HG03432 (cell line): ENCODE data around the gene TUBB4B.

Experiments used
- ATAC-seq: cut with Tn5 transposase; IDR thresholded peaks from one replicate; pipeline ENCODE4 v1.9.1; 2021; ENCODE audit warnings: mild to moderate bottlenecking, moderate library complexity; ENCODE audit not compliant: unreplicated experiment

The TUBB4B gene

GRCh38 chr9:137240841-137241489, at the start of gene TUBB4B:
TSS of gene TUBB4B (plus strand) at chr9:137241287. CDS start at chr9:137241361, 74 bp downstream.
- ATAC-seq = peak; percentile 61

- ATAC-seq = no peak
Measured at GRCh38 chr9:137191691-137192447, 49.2 kb upstream of the TUBB4B start.

DNA sequence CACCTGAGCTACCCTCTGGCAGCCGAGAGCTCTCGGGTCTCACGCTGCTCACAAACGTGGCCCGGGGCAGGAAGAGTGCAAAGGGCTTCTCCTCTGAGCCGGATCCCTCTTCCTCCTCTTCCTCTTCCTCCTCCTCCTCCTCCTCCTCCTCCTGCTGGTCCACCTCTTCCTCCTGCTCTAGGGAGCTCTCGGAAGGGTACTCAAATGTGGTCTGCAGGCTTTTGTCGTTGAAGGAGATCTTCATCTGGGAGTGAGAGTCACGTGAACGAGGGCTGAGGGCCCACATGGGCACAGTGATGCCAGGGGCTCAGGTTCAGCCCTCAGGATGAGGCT, 48.7 kb upstream of the TUBB4B start:
- ATAC-seq = no peak

DNA sequence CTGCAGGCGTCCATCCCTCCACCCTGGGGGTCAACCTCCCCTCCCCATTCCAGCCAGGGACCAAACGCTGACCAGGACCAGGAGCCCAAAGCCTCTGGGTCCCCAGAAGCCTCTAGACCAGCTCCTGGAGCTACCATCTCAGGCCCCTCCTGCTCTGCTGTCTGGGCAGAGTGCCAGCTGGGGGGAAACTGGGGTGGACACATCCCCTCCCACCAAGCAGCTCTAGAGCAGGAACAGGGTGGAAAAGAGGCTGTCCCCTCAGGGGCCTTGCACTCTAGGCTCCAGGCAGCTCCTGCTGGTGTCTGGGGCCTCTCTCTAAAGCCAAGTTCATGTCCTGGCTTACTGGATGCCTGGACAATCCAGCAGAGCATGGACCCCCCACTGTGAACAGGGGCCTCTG, 48.2 kb upstream of the TUBB4B start:
- no peak for ATAC-seq

DNA sequence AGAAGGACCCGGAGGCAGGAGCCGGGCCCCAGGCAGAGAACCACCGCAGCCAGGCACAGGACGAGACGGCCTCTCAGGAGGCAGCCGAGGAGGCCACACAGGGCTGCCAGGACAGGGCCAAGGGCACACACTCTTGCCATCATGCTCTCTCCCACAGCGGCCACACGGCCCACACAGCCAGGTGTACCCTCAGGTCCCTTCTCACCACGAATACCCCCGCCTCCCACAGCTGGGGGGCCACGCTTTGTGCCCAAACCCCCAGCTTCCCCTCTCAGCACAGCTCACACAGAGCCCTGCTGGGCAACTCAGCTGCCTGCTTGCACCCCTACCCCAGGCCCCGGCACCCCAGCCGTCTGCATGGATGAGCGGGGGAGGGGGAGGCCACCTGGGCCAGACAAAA, 47.3 kb upstream of the TUBB4B start:
- no peak for ATAC-seq

DNA sequence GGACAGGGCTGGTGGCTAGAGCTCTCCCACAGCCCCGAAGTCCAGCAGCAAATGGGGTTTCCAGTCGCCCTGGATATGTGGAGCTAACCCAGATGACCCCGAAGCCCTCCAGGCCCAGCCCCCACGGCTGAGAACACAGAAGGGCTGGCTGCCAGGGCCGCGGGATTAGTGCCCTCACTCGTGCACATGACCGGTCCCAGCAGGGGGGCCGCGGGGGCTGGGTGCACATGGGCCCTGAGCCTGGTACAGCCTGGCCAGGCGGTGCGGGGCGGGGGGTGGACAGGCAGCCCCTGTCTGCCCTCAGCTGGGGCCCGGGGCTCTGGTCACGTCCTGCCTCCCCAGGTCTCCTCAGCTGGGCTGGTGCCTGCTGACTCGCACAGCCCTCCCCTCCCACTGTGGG, 46.7 kb upstream of the TUBB4B start:
- ATAC-seq = no peak

- ATAC-seq = no peak
Measured at GRCh38 chr9:137194909-137195308, 46.2 kb upstream of the TUBB4B start.

DNA sequence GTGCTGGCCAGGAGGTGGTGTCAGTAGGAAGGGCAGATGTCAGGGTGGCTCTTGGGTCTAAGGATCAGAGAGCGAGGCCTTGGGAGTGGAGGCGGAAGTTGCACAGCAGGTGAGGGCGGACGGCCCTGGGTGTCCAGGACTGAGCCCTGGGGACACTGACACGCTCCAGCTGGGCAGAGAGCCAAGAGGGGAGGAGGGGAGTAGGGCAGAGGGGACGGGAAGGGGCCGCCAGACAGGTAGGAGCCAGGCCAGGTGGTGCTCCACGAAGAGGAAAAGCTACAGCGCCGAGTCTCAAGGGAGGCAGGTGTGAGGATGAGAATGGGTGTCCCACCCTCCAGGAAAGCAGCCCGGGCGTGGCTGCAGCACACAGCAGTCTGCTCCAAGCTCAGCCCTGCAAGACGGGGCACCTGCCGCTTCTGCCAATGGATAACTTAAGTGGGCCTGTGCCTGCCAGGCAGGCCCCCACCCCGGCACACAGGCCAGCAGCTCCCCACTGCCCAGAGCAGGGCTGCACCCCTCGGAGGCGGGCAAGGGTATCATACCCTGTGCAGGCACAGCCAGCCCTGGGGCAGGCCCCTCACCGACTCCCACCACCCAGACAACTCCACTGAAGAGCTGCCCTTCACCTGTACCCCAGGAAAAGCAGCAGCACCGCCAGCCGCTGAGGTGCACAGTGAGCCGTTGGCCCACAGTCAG, 45.4 kb upstream of the TUBB4B start:
- ATAC-seq = no peak

DNA sequence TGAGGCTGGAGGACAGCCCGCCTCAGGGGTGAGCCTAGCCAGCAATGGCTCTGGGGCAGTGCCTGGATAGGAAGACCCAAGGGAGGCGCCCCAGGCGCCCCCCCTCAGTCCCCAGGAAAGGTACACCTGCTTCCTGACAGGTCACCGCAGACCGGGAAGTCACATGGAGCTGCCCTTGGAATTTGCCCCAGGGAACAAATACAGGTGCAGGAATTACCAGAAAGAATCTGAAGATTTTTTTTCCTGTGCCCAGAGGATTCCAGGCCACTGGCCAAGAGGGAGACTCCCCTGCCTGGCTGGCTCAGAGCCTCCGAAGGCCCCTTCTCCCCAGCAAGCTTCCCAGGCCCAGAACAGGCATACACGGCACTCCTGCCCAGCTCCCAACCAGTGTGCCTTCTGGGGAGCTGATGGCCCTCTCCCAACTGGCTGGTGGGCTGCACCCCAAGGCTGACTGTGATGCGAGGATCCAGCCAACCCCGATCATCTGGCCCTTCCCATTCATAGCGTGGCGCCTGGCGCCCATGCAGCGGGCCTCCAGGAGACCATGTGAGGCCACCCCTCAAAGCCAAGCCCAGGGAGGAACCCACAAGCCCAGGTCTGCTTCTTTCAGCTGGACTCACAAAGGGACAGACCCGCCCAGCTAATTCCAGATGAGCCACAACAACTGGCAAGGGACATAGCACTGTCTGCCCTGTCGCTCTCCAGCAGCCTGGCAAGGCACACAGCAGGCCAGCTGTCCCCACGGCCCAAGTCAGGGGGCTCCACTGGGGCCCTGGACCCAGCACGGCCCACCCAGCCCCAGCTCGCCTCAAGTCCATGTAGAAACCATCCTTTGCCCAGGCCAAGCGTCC, 42.8 kb upstream of the TUBB4B start:
- no peak for ATAC-seq

DNA sequence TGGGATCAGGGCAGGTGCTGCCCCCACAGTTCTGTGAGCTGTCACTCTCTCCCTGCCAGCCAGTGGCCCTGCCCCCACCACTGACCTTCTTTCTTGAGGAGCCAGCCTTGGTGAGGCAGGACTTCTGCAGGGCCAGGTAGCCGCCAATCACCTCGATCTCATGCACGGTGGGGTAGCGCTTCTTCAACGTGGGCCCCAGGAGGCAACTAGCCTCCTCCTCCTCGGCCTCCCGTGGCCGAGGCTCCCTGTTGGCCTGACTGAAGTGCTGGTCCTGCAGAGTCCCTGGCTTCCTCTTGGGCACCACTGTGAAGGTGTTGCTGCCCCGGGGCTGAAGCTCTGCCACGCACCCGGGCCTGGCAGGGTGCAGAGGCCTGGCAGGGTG, 42.2 kb upstream of the TUBB4B start:
- ATAC-seq = no peak

DNA sequence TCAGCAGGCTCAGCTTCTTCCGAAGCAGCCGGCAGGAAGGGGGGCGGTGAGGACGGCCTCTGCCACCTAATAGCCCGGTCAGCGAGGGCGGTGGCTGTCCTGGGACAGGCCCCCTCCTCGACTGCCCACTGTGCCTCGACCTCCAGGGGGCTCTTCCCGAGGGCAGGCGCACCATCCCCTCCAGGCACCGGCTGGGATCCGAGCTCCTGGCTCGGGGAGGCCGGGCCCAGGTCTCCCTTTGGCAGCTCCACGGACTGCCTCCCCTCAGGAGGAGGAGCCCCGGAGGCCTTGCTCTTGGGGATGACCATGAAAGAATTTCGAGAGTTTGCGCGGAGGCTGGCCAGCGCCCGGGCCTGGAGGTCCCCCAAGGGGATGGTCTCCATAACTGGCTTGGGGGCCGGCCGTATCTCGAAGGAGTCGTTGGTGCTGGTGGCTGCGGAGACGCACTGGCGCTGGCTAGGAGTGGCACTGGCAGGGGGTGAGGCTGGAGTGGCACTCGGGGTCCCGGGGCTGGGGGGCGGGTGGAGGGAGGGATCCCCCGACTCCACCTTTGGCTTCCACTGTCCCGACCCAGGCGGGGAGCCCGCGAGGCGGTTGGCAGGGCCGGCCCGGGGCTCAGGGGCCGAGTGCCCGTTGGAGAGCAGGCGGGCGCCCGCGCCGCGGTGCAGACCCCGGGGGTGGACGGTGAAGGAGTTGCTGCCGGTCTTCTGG, 41.5 kb upstream of the TUBB4B start:
- ATAC-seq = no peak

DNA sequence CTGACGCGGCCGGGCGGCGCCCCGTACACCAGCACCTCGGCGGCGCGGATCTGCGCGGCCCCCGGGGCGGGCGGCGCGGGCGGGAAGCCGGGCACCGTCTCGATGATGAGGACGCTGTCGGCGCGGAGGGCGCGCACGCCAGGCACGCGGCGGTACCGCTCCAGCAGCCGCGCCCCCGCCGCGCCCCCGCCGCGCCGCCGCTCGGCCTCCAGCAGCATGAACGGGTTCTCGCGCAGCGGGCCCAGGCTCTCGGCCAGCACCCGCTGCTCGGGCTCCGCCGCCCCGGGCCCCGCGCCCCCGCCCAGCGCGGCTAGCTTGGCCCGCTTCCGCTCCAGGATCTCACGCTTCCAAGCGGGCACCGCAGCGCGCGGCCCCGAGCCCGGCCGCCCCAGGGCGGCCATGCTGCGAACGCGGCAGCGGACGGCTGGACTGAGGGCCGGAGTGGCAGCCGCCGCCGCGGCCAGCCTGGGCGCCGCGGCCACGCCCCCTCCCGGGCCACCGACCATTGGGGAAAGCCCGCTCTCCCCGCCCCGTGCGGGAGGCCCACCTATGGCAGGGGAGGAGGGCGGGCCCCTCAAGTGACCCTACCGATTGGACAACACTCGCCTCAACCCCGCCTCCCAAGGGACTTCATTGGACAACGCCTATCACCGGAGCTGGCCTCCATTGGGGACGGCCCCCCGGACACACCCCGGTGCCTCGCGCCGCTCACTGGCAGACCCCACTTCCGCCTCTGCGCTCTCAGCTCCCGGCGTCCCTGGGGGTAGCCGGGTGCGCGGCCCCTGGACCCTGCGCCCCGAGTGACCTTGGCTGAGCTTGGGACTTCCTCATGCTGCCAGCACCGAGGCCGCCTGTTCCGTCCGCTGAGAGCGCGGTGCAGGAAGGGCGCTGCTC, 40.5 kb upstream of the TUBB4B start, which contains the start of gene TPRN:
Gene TPRN, minus strand, starts transcription at position 431 of the 894 bp plus-strand sequence. Its CDS starts 30 bp downstream, at position 401.
- ATAC-seq = peak; percentile 80

DNA sequence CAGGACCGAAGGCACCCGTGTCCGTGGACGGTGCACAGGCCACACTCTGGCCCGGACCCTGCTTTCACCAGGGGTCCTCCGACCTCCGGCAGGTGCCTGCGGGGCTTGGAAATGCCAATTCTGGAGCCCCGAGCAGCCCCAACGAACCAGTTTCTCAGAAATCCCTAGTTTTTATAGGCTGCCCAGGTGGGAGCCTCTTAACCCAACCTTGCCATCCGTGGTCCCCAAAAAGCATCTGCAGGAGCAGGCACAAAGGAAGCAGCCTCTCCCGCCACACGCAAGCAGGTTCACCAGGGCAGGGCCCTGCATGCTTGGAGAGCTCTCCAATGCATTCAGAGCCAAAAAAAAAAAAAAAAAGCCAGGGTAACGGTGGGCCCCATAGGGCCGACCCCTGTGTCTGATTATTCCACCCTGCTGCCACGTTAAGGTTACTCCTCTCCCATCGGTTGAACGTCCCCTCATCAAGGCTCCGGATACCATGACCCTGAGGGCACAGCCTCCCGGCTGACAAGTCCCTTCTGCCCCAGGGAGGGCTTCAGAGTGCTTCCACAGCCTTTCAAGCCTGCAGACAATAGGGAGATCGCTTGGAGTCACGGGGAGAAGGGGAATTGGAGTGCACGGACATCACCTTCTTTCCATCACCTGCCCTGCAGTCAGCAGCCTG, 39.8 kb upstream of the TUBB4B start:
- no peak for ATAC-seq

DNA sequence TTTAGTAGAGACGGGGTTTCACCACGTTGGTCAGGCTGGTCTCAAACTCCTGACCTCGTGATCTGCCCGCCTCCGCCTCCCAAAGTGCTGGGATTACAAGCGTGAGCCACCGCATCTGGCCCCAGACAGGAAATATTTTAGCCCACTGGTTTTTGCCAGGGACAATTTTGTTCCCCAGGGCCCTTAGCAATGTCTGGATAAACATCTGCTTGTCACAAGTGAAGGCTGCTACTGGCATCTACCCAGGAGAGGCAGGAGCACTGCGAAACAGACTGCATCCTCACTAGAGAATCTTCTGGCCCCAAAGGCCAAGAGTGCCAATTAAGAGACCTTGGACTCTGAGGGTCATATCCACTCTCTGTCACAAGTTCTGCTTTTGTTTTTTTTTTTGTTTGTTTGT, 38.1 kb upstream of the TUBB4B start:
- no peak for ATAC-seq

DNA sequence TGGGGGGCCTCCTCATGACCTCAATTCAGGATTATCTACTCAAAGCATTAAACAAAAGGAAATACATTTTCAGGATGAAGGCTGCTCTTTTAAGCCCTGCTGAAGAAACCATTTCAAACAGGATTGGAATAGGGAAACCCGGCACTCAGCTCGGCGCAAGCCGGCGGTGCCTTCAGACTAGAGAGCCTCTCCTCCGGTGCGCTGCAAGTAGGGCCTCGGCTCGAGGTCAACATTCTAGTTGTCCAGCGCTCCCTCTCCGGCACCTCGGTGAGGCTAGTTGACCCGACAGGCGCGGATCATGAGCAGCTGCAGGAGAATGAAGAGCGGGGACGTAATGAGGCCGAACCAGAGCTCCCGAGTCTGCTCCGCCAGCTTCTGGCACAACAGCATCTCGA, 36.4 kb upstream of the TUBB4B start:
- ATAC-seq = no peak

- peak; percentile 51 for ATAC-seq
Measured at GRCh38 chr9:137205126-137206069, 35.7 kb upstream of the TUBB4B start, which contains the start of the genes NDOR1 and TMEM203. TSS of gene NDOR1 (plus strand) at chr9:137205700. CDS start at chr9:137205778, 78 bp downstream. TSS of gene TMEM203 (minus strand) at chr9:137205648. CDS start at chr9:137205414, 234 bp downstream.

- no peak for ATAC-seq
Measured at GRCh38 chr9:137206602-137207001, 34.5 kb upstream of the TUBB4B start.

DNA sequence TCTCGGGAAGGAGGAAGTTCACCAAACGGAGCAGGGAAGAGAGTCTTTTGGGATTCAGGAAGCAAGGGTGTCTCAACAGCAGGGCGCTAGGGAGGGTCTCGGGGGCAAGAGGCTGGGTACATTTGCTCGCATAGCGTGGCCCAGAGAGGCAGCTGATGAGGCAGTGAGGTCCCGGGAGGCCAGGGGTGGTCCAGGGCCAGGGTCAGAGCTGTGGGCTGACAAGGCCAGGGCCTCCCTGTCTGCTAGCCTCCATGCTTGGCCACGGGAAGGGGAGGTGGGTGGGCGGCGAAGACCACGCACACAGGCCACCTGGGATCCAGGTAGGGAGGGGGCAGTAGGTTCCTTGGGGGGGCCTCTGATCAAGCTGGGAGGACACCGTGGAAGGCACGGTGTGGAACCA, 29.6 kb upstream of the TUBB4B start:
- no peak for ATAC-seq
